Psoas muscle (tissue), 8 donors: Measurements from ENCODE around the gene TMEM185B. TPM values are rescaled to one million over a fixed set of nuclear protein-coding genes. Genes with fewer than 3 reads are reported as not detected.
A peak's percentile ranks its signal among the peaks of the same experiment; 100 is the strongest.

ENCODE experiments used
- ATAC-seq, 4 donors: fragments of 200-7000 bp; cut with Tn5 transposase; one replicate each; pipeline ENCODE4 v1.9.1; 2020; ENCODE audit warnings: moderate library complexity in 3 of 4, mild to moderate bottlenecking in 2 of 4
- DNase-seq, 2 donors: peaks; one replicate each; pipeline ENCODE4 v3.0.0-alpha.2; 2020
- H3K27ac ChIP-seq: fragments of 200-600 bp; one replicate; pipeline ENCODE4 v1.8.0; 2022
- H3K27me3 ChIP-seq, 3 donors: fragments of 200-600 bp in 1 of 3; one replicate each; pipeline versions ENCODE4 v1.6.1 to v1.8.0; 2013 to 2022; ENCODE audit warnings: low read length in 2 of 3, mild to moderate bottlenecking in 2 of 3, moderate library complexity in 1 of 3; ENCODE audit not compliant: insufficient read depth in 3 of 3
- H3K36me3 ChIP-seq, 2 donors: fragments of 200-600 bp in 1 of 2; one replicate each; pipeline versions ENCODE4 v1.6.1 to v1.8.0; 2013 to 2022; ENCODE audit warnings: low read depth in 1 of 2, mild to moderate bottlenecking in 1 of 2, moderate library complexity in 1 of 2; ENCODE audit not compliant: insufficient read depth in 1 of 2
- H3K4me1 ChIP-seq: fragments of 200-600 bp; one replicate; pipeline ENCODE4 v1.8.0; 2022
- H3K4me3 ChIP-seq: fragments of 200-600 bp; one replicate; pipeline ENCODE4 v1.8.0; 2022; ENCODE audit warnings: mild to moderate bottlenecking
- H3K9me3 ChIP-seq: fragments of 200-600 bp; one replicate; pipeline ENCODE4 v1.8.0; 2022
- CTCF ChIP-seq: fragments of 200-600 bp; IDR thresholded peaks from one replicate; pipeline ENCODE4 v1.8.0; 2022; ENCODE audit warnings: antibody characterized with exemption
- WGBS, 3 donors: extraction: QIAGEN DNeasy Blood & Tissue Kit; methylation state at CpG; one replicate each; pipeline versions ENCODE4 v1.1.6 to v1.1.7; 2013; 5-methylcytosine and 5-hydroxymethylcytosine counted together
- intact Hi-C, 2 donors: fragments of 100-400 bp; cut with DNase I; formaldehyde crosslinking; loops; one replicate each; pipeline versions ENCODE4 v1.11.0 to v1.14.2; 2022
- polyA plus RNA-seq, 3 donors: library from polyadenylated mRNA; stranded (reverse); fragments of 200-250 nt; gene quantifications; one replicate each; pipeline ENCODE4 v1.2.3, GENCODE V29; 2013
- total RNA-seq, 4 donors: library from RNA; stranded (reverse); fragmentation: NEBNext Ultra II Directional in 2 of 4; extraction: Animal tissue kit (Norgen Biotek cat#: 25700) in 2 of 4; gene quantifications; one replicate each; pipeline versions ENCODE4 v1.2.1 to v1.2.4, GENCODE V29; 2021 to 2023
- donor health status: healthy with polysubstance abuse.
- donor health status: DM: no; HTN: no; CAD: no; lungs with moderate emphysema.
- donor health status: Bipolar disorder and iron deficiency.
- donor health status: healthy.
- donor health status: DM: yes; HTN: yes; CAD: no.
- donor health status: DM: no; HTN: no; CAD: no.
- donor health status: DM: no; HTN: no; CAD: no.
- donor health status: DM: yes; HTN: yes; CAD: no.

Gene TMEM185B
- total and polyA plus RNA-seq, 7 donors = 10.4 to 28.1 (median 15.3) TPM

- Histone ChIP-seq H3K36me3 (no peaks in the 10 kb centered on the region), H3K27me3 (no peaks in the 10 kb centered on the region), H3K4me3 (no peak overlapping the region), H3K9me3 (no peaks in the 10 kb centered on the region), H3K27ac (no peak overlapping the region), H3K4me1 (no peaks in the 10 kb centered on the region)
- DNase-seq = no peak
- no peak for TF ChIP-seq CTCF
- WGBS, 3 donors = 70 to 86% (median 79%) methylated on average over 12 of the region's 12 CpGs
- intact Hi-C loops = no loop called here
- ATAC-seq = no peak
These were observed 13.6 kb downstream of the TMEM185B start for GRCh38 chr2:120209427-120210269.

GRCh38 chr2:120208381-120209353 is 14.5 kb downstream of the TMEM185B start:
- no peak overlapping the region for H3K27ac ChIP-seq
- H3K4me3 ChIP-seq = no peak overlapping the region
- ATAC-seq = no peak
- TF ChIP-seq CTCF = no peak
- no peak for DNase-seq
- no peaks in the 10 kb centered on the region for H3K36me3 ChIP-seq
- H3K4me1 ChIP-seq = peaks cover 5% of the 10 kb centered on the region
- no peaks in the 10 kb centered on the region for H3K9me3 ChIP-seq
- intact Hi-C loops = loop anchor here in 1 of 2 donors (1.0 kb wide), 1 partner anchor 105 kb away; no protein-coding TSS in a partner anchor
- H3K27me3 ChIP-seq = no peaks in the 10 kb centered on the region
- 92 to 95% (median 94%) methylated on average over 10 of the region's 10 CpGs for WGBS, 3 donors

GRCh38 chr2:120206022-120206581 is 17.1 kb downstream of the TMEM185B start:
- Histone ChIP-seq H3K9me3 (no peaks in the 10 kb centered on the region), H3K36me3 (no peaks in the 10 kb centered on the region), H3K4me3 (no peak overlapping the region), H3K27ac (no peak overlapping the region), H3K4me1 (peaks cover 5% of the 10 kb centered on the region), H3K27me3 (no peaks in the 10 kb centered on the region)
- ATAC-seq (peak in 1 of 4 donors; percentile 32), DNase-seq (no peak)
- WGBS, 3 donors = 76 to 81% (median 79%) methylated on average over 8 of the region's 8 CpGs
- intact Hi-C loops = no loop called here
- peak; percentile 31 for TF ChIP-seq CTCF

- intact Hi-C loops = no loop called here
- Histone ChIP-seq H3K36me3 (no peaks in the 10 kb centered on the region), H3K9me3 (no peaks in the 10 kb centered on the region), H3K27ac (no peak overlapping the region), H3K27me3 (no peaks in the 10 kb centered on the region), H3K4me1 (peaks cover 5% of the 10 kb centered on the region), H3K4me3 (no peak overlapping the region)
- ATAC-seq = no peak
- no peak for TF ChIP-seq CTCF
- DNase-seq = peak in 1 of 2 donors; percentile 30
- WGBS, 3 donors = 92 to 94% (median 93%) methylated on average over 12 of the region's 12 CpGs
These were observed 18.1 kb downstream of the TMEM185B start for GRCh38 chr2:120204945-120205670.
